ENCODE measurements around the gene PANX2. TPM values are rescaled to one million over a fixed set of nuclear protein-coding genes. Genes with fewer than 3 reads are reported as not detected.
A peak's percentile ranks its signal among the peaks of the same experiment; 100 is the strongest.

The PANX2 gene
- total and polyA plus RNA-seq, 2 of the 13 experiments (the other 11 are each of a cell fraction or from before 2014, with no cell fraction given): 0.15 to 1.1 TPM

DNA sequence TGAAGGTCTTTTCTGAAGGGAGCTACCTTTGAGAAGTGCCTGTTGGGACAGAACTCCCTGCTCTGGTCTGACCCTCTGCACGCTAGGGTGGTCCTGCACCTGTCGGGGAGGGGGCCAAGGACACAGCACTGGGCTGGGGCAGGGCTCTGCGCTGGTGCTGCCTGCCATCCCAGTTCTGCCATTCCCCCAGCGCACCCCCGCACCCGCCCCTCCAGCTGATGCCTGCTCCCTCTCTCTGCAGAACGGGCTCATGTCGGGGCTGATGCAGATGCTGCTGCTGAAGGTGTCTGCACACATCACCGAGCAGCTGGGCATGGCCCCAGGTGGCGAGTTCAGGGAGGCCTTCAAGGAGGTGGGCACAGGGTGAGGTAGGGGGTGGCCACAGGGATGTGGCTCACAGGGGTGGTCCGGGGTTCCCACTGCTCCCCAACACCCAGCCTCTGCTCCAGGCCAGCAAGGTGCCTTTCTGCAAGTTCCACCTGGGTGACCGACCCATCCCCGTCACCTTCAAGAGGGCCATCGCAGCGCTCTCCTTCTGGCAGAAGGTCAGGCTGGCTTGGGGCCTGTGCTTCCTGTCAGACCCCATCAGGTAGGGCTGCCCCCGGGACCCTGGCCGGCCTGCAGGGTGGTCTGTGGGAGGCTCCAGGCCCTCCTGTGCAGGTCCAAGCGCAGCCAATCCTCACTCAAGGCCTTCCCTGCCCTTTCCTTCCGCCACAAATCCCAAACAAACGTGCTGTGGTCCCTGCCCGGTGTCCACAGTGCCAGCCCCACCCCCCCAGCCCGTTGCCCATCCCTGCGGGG is 26.7 kb downstream of the PANX2 start:
- TF ChIP-seq, protein P1, sequence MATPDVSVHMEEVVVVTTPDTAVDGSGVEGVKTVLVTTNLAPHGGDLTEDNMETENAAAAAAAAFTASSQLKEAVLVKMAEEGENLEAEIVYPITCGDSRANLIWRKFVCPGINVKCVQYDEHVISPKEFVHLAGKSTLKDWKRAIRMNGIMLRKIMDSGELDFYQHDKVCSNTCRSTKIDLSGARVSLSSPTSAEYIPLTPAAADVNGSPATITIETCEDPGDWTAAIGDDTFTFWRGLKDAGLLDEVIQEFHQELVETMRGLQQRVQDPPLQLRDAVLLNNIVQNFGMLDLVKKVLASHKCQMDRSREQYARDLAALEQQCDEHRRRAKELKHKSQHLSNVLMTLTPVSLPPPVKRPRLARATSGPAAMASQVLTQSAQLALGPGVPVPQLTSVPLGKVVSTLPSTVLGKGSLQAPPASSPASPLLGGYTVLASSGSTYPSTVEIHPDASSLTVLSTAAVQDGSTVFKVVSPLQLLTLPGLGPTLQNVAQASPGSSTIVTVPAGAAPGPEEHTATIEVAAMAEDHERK (CRISPR knock-in tag; IDR thresholded peaks at IDR 0.05; ENCODE audit: low read depth): no peak
- TF ChIP-seq RBM22 (optimal IDR thresholded peaks at IDR 0.05; ENCODE audit: low read length): peak; percentile 27
- intact Hi-C loops (cut with micrococcal nuclease; ENCODE audit: unreplicated experiment): no loop called here
- Histone ChIP-seq H3K27ac (ENCODE audit: extremely low read length, insufficient read depth, low read length) (no peak overlapping the region), H4K20me1 (ENCODE audit: insufficient read depth, low read length) (peaks cover 6% of the 10 kb centered on the region), H3K4me2 (ENCODE audit: low read depth, low read length) (no peak overlapping the region), H3K27me3 (ENCODE audit: control insufficient read depth in 1 of 2, insufficient read depth in 2 of 2, low read length in 2 of 2) (no peaks in the 10 kb centered on the region), H3K4me1 (ENCODE audit: insufficient read depth, low read length) (peaks cover 14% of the 10 kb centered on the region), H3K36me3 (replicated peaks in 1 of 2; ENCODE audit: control insufficient read depth in 1 of 2, insufficient read depth in 2 of 2, low read length in 2 of 2) (peaks cover 19 to 21% of the 10 kb centered on the region in 2 experiments; a peak in 4 of 5 replicates), H3K9ac (ENCODE audit: insufficient read depth, low read depth, low read length) (no peak overlapping the region), H3K4me3 (replicated peaks in 1 of 3; ENCODE audit: insufficient read depth in 1 of 3, low read depth in 2 of 3, low read length in 3 of 3) (no peak overlapping the region), H3K9me3 (ENCODE audit: low read length) (no peaks in the 10 kb centered on the region), H2AFZ (ENCODE audit: low read length) (no peak overlapping the region), H3K79me2 (ENCODE audit: insufficient read depth, low read length) (peaks cover 8% of the 10 kb centered on the region)
- no TSS peak for BruUV-seq (replicated peaks)
- ATAC-seq: no peak
- no peak for FAIRE-seq
- in situ Hi-C loops (cut with HindIII; ENCODE audit: extremely low pct_ligation_motif_present, low pct_unique_long_range_greater_than_20kb): no loop called here
- ChIA-PET CTCF (ENCODE audit: low intra/inter-chr PET ratio, low total read pairs) (no interaction called here), POLR2A (interaction anchor here (1.0 kb wide), 1 partner anchor 10 kb away, joined by 3 read pairs; no protein-coding TSS in a partner anchor)
- no peak for DNase-seq (ENCODE audit: low spot score)
- WGBS (ENCODE audit: low lambda C conversion rate): 94% methylated on average over 11 of the region's 23 CpGs

- Histone ChIP-seq H3K9me3 (ENCODE audit: low read length) (no peaks in the 10 kb centered on the region), H3K4me1 (ENCODE audit: insufficient read depth, low read length) (peaks cover 23% of the 10 kb centered on the region), H3K27ac (ENCODE audit: extremely low read length, insufficient read depth, low read length) (no peak overlapping the region), H3K4me3 (replicated peaks in 1 of 3; ENCODE audit: insufficient read depth in 1 of 3, low read depth in 2 of 3, low read length in 3 of 3) (no peak overlapping the region), H3K4me2 (ENCODE audit: low read depth, low read length) (no peak overlapping the region), H3K36me3 (replicated peaks in 1 of 2; ENCODE audit: control insufficient read depth in 1 of 2, insufficient read depth in 2 of 2, low read length in 2 of 2) (peaks cover 18 to 20% of the 10 kb centered on the region in 2 experiments; a peak in 4 of 5 replicates), H3K9ac (ENCODE audit: insufficient read depth, low read depth, low read length) (no peak overlapping the region), H2AFZ (ENCODE audit: low read length) (no peak overlapping the region), H3K27me3 (ENCODE audit: control insufficient read depth in 1 of 2, insufficient read depth in 2 of 2, low read length in 2 of 2) (no peaks in the 10 kb centered on the region), H4K20me1 (ENCODE audit: insufficient read depth, low read length) (peaks cover 11% of the 10 kb centered on the region), H3K79me2 (ENCODE audit: insufficient read depth, low read length) (peaks cover 14% of the 10 kb centered on the region)
- intact Hi-C loops (cut with micrococcal nuclease; ENCODE audit: unreplicated experiment): no loop called here
- CTCF ChIA-PET (ENCODE audit: low intra/inter-chr PET ratio, low total read pairs): no interaction called here
- WGBS (ENCODE audit: low lambda C conversion rate): 99% methylated on average over 41 of the region's 61 CpGs
- in situ Hi-C loops (cut with HindIII; ENCODE audit: extremely low pct_ligation_motif_present, low pct_unique_long_range_greater_than_20kb): no loop called here
- ATAC-seq (no peak), DNase-seq (ENCODE audit: low spot score) (no peak), FAIRE-seq (no peak)
- POLR2A ChIA-PET: no interaction called here
- no TSS peak for BruUV-seq (replicated peaks)
- TF ChIP-seq ZNF34 (CRISPR knock-in tag; IDR thresholded peaks at IDR 0.05; ENCODE audit: borderline replicate concordance) (no peak), AGO2 (optimal IDR thresholded peaks at IDR 0.05; ENCODE audit: low read depth, low read length) (peak; percentile 5), ZFP90 (CRISPR knock-in tag; IDR thresholded peaks at IDR 0.05; ENCODE audit: borderline replicate concordance) (no peak), MEIS2 (CRISPR knock-in tag; IDR thresholded peaks at IDR 0.05) (no peak), SIN3B (IDR thresholded peaks at IDR 0.05; ENCODE audit: low read length) (no peak), RARG (CRISPR knock-in tag; IDR thresholded peaks at IDR 0.05; ENCODE audit: low read depth) (no peak)
- TF ChIP-seq, protein P2, sequence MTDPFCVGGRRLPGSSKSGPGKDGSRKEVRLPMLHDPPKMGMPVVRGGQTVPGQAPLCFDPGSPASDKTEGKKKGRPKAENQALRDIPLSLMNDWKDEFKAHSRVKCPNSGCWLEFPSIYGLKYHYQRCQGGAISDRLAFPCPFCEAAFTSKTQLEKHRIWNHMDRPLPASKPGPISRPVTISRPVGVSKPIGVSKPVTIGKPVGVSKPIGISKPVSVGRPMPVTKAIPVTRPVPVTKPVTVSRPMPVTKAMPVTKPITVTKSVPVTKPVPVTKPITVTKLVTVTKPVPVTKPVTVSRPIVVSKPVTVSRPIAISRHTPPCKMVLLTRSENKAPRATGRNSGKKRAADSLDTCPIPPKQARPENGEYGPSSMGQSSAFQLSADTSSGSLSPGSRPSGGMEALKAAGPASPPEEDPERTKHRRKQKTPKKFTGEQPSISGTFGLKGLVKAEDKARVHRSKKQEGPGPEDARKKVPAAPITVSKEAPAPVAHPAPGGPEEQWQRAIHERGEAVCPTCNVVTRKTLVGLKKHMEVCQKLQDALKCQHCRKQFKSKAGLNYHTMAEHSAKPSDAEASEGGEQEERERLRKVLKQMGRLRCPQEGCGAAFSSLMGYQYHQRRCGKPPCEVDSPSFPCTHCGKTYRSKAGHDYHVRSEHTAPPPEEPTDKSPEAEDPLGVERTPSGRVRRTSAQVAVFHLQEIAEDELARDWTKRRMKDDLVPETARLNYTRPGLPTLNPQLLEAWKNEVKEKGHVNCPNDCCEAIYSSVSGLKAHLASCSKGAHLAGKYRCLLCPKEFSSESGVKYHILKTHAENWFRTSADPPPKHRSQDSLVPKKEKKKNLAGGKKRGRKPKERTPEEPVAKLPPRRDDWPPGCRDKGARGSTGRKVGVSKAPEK (CRISPR knock-in tag; IDR thresholded peaks at IDR 0.05; ENCODE audit: borderline replicate concordance): no peak
Observed at GRCh38 chr22:50197856-50198623, 27.5 kb downstream of the PANX2 start.

All from HepG2 (cell line).